ENCODE measurements around the gene TPMT.

DNA sequence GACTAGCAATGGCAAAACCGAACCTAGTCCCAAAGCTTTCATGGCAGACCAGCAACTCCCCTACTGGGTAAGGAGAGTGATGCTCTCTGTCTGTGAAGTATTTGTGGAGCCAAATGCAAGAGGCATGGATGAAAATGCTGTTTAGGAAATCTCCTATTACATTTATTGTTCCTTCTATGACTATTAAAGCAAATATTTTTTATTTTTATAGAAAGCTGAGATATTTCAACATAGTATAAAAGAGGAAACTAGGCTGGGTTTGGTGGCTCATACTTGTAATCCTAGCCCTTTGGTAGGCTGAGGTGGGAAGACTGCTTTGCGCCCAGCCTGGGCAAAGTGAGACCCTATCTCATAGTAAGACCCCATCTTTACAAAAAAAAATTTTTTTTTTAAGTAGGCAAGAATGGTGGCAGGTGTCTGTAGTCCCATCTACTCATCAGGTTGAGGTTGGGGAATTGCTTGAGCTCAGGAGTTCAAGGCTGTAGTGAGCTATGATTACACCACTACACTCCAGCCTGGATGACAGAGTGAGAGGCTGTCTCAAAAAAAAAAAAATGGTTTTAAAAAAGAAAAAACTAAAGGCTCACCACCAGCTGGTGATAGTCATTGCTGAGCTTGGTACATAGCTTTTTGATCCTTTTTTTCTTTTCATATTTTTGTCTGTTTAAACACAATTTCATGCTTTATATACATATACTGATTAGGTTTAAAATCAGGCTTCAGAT, 11.6 kb upstream of the TPMT start:
- TF ChIP-seq EZH2 (IDR thresholded peaks at IDR 0.05; ENCODE audit: borderline replicate concordance, low read length) = no peak
- TF ChIP-seq, protein P1, sequence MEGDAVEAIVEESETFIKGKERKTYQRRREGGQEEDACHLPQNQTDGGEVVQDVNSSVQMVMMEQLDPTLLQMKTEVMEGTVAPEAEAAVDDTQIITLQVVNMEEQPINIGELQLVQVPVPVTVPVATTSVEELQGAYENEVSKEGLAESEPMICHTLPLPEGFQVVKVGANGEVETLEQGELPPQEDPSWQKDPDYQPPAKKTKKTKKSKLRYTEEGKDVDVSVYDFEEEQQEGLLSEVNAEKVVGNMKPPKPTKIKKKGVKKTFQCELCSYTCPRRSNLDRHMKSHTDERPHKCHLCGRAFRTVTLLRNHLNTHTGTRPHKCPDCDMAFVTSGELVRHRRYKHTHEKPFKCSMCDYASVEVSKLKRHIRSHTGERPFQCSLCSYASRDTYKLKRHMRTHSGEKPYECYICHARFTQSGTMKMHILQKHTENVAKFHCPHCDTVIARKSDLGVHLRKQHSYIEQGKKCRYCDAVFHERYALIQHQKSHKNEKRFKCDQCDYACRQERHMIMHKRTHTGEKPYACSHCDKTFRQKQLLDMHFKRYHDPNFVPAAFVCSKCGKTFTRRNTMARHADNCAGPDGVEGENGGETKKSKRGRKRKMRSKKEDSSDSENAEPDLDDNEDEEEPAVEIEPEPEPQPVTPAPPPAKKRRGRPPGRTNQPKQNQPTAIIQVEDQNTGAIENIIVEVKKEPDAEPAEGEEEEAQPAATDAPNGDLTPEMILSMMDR (IDR thresholded peaks at IDR 0.05; ENCODE audit: low read length) = no peak
